Measurements from ENCODE around the gene HLA-DPB1.

DNA sequence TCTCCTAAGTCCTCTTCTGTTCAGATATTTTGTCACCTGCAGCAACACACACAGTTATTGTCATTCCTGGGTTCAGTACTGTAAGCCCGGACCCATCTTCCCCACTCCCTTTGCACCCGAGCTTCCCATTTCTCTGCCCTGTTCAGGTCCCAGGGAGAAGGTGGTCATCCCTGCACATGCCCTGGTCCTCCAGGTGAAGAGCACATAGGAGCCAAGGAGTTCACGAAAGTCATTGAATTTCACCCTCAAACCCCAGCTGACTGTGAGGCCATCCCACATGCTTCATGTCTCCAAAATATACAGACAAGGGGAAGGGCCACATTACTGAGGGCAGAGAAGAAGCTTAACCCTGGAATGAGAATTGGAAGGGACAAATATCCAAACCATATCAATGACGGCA, 10.5 kb upstream of the HLA-DPB1 start:
- TF ChIP-seq BHLHE40 (IDR thresholded peaks at IDR 0.05; ENCODE audit: low read depth, low read length) (no peak), SMC3 (IDR thresholded peaks at IDR 0.05; ENCODE audit: low read depth, low read length) (no peak), POLR2A (IDR thresholded peaks at IDR 0.05; ENCODE audit: low read depth, low read length) (no peak), FOS (IDR thresholded peaks at IDR 0.05; ENCODE audit: low read depth, low read length) (no peak), RFX5 (IDR thresholded peaks at IDR 0.05; ENCODE audit: low read depth, low read length) (no peak), RAD21 (IDR thresholded peaks at IDR 0.05; ENCODE audit: low read length) (no peak), CEBPB (IDR thresholded peaks at IDR 0.05; ENCODE audit: low read depth, low read length) (no peak), MAZ (IDR thresholded peaks at IDR 0.05; ENCODE audit: borderline replicate concordance, low read depth, low read length) (no peak)
- TF ChIP-seq, protein P1, sequence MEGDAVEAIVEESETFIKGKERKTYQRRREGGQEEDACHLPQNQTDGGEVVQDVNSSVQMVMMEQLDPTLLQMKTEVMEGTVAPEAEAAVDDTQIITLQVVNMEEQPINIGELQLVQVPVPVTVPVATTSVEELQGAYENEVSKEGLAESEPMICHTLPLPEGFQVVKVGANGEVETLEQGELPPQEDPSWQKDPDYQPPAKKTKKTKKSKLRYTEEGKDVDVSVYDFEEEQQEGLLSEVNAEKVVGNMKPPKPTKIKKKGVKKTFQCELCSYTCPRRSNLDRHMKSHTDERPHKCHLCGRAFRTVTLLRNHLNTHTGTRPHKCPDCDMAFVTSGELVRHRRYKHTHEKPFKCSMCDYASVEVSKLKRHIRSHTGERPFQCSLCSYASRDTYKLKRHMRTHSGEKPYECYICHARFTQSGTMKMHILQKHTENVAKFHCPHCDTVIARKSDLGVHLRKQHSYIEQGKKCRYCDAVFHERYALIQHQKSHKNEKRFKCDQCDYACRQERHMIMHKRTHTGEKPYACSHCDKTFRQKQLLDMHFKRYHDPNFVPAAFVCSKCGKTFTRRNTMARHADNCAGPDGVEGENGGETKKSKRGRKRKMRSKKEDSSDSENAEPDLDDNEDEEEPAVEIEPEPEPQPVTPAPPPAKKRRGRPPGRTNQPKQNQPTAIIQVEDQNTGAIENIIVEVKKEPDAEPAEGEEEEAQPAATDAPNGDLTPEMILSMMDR (conservative IDR thresholded peaks at IDR 0.05; ENCODE audit: low read depth, low read length) = no peak
- TF ChIP-seq, protein P2, sequence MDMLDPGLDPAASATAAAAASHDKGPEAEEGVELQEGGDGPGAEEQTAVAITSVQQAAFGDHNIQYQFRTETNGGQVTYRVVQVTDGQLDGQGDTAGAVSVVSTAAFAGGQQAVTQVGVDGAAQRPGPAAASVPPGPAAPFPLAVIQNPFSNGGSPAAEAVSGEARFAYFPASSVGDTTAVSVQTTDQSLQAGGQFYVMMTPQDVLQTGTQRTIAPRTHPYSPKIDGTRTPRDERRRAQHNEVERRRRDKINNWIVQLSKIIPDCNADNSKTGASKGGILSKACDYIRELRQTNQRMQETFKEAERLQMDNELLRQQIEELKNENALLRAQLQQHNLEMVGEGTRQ (IDR thresholded peaks at IDR 0.05; ENCODE audit: low read depth, low read length) = no peak
- TF ChIP-seq, protein P3, sequence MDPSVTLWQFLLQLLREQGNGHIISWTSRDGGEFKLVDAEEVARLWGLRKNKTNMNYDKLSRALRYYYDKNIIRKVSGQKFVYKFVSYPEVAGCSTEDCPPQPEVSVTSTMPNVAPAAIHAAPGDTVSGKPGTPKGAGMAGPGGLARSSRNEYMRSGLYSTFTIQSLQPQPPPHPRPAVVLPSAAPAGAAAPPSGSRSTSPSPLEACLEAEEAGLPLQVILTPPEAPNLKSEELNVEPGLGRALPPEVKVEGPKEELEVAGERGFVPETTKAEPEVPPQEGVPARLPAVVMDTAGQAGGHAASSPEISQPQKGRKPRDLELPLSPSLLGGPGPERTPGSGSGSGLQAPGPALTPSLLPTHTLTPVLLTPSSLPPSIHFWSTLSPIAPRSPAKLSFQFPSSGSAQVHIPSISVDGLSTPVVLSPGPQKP (IDR thresholded peaks at IDR 0.05; ENCODE audit: borderline replicate concordance, low read depth, low read length) = no peak

Data from IMR-90 (cell line).